Eye (tissue), 1 donor: ENCODE data around the gene ADCY9.
A peak's percentile ranks its signal among the peaks of the same experiment; 100 is the strongest.
"Not testable (repeated sequence)": the region's sequence is repeated elsewhere in the genome, so short reads cannot be mapped to it uniquely, and the experiment has no call there.

Source experiments
- DNase-seq: peaks from one replicate; pipeline ENCODE4 v3.0.0-alpha.2; 2015

Gene ADCY9

DNA sequence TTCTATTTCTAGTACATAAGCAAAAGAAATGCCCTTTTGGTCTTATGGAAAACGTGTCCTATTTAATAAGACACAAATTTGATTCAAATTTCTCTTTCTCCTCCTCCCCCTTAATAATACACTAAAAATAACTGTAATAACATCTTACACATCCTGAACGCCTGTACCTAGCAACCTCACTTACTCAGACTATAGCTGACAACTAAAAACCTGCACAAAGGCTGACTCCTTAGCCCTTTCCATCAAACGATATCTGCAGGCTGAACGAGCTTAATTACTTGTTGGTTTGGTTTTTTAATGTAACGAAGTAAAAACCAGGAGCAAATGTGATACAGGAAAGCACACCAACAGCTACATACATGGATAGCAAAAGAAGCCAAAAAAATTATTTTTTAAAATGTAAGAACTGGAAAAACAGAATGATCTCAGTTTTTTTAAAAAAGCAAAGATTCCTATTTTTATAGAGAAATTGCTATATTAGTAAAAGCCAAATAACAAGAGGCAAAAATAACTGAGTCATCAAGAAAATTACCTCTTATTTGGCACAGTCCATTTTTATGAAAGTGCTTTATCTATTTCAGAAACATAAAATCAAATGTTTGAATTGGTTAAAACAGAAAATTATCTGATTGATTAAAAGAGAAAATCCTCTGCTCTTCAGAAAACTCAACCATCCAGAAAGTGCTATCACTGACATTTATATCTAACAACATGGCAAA is 23.5 kb downstream of the ADCY9 start:
- no peak for DNase-seq

DNA sequence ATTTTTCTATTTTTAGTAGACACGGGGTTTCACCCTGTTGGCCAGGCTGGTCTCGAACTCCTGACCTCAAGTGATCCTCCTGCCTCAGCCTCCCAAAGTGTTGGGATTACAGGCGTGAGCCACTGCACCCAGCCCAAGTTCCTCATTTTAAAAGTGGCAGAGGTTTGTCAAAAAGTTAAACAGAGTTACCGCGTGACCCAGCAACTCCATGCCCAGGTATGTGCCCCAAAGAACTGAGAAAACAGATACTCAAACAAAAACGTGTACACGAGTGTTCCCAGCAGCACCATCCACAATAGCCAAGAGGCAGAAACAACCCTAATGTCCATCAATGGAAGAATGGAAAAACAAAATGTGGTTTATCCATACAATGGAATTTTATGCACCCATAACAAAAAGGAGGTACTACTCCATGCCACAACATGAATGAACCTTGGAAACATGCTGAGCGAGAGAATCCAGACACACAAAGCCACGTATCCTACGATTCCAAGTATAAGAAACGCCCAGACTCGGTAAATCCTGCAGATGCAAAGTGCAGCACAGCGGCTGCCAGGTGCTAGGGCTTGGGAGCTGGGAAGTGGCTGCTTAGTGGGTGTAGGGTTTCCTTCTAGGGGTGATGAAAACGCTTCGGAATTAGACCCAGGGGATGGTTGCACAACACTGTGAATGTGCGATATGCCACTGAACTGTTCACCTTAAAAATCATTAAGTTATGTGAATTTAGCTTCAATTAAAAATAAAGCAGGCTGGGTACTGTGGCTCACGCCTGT is 24.8 kb downstream of the ADCY9 start:
- DNase-seq: no peak

DNA sequence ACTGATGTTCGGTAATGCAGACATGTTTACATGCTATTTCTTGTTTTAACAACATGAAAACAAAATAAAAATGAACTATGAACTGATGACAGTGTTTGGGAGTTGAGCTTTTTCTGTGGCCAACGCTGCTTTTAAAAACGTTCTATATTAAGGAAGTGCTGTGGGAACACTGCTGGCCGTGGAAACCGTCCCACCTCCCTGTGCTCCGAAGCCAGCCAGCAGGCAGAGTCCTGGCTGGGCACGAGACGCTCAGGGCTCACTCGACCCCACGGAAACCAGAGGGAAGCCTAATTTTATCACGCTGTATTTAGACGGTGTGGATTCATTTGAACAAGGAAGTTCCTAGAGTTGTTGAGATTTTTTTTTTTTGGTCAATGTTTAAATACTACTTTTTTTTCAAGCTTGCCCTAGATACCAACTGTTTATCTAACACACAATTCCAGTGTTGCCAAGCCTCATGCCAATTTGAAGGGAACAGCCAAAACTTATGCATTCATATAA is 25.8 kb downstream of the ADCY9 start:
- no peak for DNase-seq

DNA sequence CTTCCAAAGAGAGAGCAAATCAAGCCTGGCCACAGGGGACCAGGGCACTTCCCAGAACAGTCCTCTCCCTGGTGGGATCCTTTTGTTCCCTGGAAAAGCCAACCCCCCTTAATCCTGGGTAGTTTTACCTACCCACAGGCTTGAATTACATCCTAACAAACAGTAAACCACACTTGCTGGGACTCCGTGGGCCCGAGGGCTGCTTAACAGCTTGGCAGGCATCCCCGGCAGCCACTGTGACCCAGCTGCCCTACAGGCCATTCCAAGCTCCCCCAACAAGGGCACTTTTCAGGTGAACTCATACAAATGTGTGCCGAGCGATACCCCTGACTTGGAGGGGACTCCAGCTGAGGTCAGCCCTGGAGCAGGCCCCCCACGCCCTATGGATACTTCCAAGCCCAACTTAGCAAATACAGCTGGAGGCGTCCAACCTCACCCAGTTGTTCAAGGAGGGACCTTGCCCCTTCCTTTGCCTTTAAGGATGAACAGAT is 26.4 kb downstream of the ADCY9 start:
- DNase-seq: no peak

DNA sequence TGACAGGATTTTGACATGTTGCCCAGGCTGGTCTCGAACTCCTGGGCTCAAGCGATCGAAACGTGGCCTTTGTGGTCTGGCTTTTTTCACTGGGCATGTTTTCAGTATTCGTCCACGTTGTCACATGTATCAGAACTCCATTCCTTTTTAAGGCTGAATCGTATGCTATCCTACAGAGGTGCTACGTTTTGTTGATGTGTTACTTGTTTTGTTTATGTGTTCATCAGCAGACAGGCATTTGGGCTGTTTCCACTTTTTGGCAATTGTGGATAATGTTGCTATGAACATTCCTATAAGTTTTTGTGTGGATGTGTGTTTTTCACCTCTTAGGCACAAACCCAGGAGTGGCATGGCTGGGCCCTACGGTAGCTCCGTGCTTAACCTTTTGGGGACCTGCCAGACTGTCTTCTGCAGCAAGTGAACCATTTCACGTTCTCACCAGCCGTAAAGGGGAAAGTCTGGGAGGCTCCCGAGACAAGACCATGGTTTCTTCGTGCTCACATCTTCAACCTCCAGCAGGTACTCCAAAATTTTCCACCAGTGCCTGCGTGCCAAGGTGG is 26.9 kb downstream of the ADCY9 start:
- DNase-seq: no peak

DNA sequence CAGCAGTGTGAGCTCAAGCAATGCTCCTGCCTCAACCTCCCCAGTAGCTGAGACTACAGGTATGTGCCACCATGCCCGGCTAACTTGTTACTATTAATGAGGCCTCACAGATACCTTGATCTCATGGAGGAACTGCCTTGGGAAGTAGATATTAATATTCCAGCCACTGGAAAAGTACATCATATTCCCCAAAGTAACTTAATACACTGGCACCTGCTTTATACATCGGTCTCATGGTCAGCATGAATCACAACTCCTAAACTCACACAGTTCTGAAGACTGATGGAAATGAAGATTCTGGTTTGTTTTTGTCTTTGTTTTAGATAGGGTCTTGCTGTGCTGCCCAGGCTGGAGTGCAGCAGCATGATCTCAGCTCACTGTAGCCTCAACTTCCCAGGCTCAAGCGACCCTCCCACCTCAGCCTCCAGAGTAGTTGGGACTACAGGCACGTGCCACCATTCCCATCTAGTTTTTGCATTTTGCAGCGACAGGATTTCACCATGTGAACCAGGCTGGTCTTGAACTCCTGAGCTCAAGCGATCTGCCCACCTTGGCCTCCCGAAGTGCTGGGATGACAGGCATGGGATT is 28.2 kb downstream of the ADCY9 start:
- no peak for DNase-seq

DNA sequence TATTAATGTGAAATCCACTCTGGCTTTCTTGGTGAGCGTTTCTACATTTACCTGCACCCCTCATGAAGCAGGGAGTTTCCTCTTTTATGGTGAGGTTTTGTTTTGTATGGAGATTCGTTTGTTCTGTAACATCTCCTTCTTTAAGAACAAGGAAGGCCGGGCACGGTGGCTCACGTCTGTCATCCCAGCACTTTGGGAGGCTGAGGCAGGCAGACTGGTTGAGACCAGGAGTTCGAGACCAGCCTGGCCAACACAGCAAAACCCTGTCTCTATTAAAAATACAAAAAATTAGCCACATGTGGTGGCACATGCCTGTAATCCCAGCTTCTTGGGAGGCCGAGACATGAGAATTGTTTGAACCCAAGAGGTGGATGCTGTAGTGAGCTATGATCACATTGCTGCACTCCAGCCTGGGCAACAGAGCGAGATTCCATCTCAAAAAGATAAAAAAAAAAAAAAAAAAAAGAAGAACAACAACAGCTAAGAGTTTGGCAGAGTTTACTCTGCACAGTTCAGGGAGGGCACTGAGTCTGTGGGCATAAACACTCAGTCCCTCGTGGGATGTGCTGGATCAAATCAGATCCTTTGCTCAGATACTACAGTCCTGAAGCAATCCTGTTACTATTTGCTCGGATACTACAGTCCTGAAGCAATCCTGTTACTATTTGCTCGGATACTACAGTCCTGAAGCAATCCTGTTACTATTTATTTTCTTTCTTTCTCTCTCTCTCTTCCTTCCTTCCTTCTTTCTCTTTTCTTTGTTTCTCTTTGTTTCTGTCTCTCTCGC is 28.9 kb downstream of the ADCY9 start:
- DNase-seq: no peak

DNA sequence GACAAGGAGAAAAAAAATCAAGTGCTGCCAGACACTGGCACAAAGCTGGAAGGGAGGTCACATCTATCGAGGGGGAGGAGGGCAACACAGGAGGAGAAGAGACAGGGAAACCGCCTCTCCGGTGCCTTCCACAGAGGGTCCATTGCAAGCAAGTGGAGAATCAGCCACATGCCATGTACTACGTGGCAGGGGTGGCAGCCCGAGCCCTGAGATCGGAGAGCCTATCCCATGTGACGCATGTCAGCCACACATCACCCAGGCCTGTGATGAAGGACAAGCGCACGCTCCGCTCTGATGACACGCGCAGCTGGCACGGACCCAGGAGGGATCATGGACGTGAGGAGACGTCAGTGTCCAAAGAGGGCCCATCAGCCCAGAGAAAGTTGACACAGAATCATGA is 30.1 kb downstream of the ADCY9 start:
- DNase-seq: no peak

DNA sequence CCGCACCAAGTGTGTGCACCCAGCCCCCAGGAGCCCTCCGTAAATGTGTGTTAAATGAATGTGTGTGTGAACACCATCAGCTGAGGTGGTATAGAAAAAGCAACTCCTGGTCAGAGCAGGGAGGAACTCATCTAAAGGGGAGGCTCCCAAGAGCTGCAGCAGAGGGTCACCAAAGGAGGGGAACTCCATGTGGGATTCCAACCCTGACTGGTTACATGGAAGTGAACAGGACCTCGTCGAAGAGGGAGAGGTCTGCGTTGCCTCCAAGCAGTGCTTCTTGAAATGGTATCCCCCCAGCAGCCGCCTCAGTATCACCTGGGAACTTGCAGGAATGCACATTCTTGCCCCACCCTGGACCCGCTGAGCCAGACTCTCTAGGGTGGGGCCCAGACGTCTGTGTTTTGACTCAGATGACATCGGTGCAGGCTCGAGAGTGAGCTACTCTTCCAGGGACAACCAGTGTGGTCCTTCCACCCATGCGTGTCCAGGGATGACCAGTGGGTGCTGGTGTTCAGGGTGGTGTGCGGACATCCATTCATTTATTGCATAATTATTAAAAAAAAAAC is 30.8 kb downstream of the ADCY9 start:
- no peak for DNase-seq

DNA sequence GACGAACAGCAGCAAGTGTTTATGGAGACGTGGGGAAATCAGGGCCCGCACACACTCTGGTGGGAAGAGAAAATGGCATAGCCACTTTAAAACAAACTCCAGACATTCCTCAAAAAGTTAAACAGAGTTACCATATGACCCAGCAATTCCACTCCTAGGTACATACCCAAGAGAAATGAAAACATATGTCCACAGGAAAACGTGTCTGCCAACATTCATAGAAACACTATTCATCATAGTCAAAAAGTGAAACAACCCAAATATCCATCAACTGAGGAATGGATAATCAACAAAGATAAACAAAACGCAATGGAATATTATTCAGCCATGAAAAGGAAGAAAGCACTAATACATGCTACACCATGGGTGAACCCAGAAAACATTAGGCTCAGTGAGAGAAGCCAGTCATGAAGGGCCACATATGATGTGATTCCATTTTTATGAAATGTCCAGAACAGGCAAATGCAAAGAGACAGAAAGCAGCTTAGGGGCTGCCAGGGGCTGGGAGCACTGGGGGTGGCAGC is 32.8 kb downstream of the ADCY9 start:
- no peak for DNase-seq

DNA sequence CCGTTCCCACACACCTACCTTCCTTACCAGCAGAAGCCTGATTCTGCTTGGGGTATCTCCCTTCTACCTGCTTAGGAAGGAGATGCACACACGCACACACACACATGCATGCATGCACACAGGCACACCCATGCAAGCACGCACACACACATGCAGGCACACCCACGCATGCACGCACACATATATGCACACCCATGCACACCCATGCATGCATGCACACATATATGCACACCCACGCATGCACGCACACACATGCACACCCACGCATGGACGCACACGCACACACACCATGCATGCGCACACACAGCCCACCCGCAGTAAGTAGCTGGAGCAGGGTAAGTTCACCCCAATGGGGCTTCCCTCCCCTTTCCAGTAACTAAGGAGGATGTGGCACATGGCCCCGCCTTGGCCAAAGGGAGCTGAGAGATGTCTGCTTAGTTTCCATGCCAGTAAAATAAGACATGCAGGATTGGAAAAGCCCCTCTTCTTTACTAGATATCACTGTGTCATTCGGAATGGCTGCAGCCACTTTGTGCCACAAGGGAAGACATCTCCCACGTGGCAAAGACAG is 33.7 kb downstream of the ADCY9 start:
- no peak for DNase-seq

DNA sequence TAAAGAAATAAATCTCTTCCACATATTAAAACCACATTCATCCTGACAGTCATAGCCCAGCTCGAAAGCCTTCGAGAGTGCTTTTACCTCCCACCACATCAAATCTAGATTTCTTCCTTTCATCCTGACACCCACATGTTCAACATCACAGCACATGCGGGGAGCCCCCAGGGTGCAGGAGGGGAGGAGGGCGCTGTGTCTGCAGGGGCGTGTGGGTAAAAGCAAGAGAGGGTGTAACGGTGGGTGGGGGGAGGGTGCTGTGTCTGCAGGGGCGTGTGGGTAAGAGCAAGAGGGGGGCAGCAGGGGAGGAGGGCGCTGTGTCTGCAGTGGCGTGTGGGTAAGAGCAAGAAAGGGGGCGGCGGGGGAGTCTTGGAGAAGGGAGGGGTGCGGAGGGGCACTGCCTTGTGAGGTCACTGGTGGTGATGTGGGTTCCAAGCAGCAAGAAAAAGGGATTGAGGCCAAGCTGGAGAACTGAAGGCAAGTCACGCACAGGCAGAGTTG is 34.7 kb downstream of the ADCY9 start:
- peak; percentile 61 for DNase-seq

DNA sequence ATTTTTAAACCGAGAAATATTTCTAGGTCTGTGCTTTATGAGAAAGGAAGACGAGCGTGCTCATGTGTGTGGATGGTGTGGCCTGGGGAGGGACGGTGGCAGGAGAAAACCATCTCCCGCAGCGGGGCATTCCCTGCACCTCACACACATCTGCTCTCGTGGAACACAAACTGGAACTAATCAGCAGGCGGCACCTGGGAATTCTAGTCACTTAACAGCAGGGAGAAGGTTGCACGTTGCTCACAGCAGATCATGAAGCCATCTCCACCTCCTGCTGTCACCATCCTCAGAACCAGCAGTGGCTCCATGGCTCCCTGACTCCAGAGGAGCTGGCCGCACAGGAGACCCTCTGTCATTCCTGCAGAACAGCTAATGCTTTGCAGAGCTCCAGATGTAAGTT is 35.2 kb downstream of the ADCY9 start:
- peak; percentile 72 for DNase-seq

DNA sequence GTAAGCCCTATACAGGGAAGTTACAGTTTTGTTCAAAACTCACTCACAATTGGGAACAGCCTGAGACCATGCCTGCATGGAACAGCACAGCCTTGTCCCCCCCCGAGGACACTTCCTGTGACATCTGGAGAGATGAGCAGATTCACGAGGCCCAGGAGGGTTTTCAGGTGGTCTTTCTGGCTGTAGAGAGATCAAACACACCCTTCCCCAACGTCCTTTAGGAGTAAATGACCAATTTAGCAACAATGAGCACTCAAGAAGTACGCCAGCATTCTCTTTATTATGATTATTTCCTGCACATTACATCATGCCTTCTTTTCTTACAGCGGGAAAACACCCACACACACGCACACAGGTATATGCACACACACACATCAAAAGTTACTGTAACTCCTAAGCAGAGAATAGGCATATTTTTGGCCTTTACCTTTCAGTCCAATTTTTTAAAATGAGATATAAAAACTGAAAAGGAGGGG is 39.0 kb downstream of the ADCY9 start:
- no peak for DNase-seq

DNA sequence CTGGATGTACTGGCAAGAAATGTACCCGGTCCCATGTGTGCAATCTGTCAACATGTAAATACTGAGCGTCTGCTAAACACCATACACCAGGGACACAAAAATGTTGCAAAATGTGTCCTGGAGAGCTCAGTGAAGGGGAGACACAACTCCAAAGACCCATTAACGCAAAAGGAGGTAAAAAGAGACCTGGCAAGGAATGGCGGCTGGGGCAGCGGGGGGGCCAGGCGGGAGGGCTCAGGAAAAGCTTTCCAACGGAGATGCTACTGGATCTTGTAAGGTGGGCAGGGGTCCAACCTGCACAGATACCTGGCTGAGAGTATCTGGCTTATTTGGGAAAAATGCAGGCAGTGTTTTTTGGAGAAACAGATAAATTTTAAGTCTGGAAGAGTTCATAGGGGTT is 40.7 kb downstream of the ADCY9 start:
- no peak for DNase-seq

DNA sequence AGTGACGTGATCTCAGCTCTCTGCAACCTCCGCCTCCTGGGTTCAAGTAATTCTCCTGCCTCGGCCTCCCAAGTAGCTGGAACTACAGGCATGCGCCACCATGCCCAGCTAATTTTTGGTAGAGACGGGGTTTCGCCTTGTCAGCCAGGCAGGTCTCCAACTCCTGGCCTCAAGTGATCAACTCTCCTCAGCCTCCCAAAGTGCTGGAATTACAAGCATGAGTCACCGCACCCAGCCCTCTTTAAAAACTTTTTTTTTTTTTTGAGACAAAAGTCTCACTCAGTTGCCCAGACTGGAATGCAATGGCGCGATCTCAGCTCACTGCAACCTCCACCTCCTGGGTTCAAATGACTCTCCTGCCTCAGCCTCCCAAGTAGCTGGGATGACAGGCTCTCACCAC is 43.1 kb downstream of the ADCY9 start:
- not testable (repeated sequence) for DNase-seq

DNA sequence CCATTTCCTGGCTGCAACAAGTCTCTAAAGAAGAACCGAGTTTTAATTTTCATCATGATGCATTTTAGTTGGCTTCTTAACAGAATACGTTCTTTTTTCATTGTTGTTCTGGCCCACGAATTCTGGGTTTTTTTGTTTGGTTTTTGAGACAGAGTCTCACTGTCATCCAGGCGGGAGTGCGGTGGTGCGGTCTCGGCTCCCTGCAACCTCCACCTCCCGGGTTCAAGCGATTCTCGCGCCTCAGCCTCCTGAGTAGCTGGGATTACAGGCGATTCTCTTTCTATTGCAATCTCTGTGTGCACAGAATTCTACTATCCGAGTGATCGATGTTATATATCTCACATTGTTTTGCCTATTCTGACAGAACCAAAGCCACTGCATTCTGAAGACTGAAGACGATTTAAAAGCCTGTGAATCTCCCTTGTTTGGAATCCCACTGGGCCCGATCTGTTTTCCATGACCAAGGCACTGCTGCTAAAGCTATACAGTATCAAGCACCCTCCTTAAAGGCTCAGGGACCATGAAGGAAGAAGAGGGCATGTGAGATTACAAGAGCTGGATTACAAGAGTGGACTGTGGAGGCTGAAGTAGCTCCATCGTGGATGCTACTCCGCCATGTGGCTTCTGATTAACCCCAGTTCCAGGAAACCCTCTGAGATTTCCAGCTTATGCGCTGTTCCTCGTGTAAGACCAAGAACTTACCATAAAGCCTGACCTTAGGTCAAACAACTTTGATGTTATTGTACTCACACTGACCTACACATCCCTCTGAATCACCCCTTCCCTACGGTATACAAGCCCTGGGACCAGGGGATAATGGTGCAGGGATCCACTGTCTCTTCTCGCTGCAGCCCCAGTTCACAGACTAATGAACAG is 44.3 kb downstream of the ADCY9 start:
- no peak for DNase-seq

DNA sequence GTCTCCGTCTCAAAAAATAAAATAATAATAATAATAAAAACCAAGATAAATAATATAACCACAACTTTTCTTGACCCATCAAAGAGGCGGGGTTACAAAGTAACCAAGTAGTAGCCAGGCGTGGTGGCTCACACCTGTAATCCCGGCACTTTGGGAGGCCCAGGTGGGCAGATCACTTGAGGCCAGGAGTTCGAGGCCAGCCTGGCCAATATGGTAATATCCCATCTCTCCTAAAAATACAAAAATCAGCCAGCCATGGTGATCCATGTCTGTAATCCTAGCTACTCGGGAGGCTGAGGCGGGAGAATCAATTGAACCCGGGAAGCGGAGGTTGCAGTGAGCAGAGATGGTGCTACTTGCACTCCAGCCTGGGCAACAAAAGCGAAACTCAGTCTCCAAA is 45.3 kb downstream of the ADCY9 start:
- DNase-seq: no peak

DNA sequence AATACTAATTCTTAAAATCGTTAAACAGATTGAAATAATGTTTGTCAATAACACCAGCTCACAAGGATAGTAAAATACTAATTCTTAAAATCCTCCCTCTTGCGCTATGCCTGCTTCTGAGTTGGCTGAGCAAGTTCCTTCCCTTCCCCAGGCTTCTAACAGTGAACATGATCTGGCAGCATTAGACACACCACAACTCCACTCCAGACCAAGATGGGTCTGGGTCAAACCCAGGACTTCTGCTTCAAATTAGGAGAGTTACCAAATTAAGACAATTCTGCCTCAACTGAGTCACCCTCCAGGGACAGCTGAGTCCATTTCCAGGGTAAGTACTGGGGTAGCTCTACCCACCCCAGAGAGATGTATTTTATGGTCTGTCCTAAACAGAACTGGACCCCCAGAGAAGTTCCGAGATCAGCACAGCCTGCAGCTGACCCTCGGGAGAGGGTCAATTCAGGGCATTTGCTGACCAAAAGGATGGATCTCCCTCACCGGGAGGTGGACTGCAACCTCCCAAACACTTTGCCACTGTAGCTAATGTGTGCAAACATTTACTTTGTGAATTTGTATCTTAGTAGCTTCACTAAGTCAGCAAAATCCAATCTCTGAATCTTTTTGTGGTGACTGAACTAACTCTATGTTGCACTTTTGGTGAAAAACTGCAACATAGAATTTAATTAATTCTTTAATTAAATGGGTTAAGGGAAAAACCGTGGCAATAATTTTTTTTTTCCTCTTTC is 48.8 kb downstream of the ADCY9 start:
- no peak for DNase-seq

DNA sequence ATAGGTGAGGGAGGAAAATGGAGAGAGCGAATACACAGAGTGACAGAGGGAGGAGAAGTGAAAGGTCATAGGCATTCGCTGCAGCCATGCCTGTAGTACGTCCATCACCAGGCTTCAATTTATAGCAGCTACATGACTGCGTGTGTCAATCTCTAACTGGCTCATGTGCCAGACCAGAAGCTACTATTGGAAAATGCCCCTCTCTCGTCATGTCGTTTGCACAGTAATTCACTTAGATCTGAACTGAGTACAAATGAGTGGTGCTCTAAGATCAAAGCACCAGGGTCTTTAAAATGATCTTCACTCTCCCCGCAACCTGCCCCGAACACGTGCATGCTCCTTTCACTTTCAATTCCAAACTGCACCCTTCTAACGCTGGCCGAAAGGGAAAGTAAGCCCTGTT is 51.3 kb downstream of the ADCY9 start:
- DNase-seq: no peak
